ENCODE results near the gene FRAS1.

Gene FRAS1

GRCh38 chr4:78022517-78022916, 34.6 kb upstream of the FRAS1 start:
- Histone ChIP-seq H3K4me3 (ENCODE audit: control insufficient read depth in 1 of 7, extremely low read depth in 1 of 7, insufficient read depth in 4 of 7, low read depth in 2 of 7, low read length in 6 of 7) (no peak overlapping the region), H3K27ac (ENCODE audit: insufficient read depth in 1 of 2, low read depth in 1 of 2, low read length in 2 of 2, poor library complexity in 1 of 2, severe bottlenecking in 2 of 2) (no peak overlapping the region), H3K27me3 (replicated peaks in 2 of 5; ENCODE audit: control insufficient read depth in 4 of 5, insufficient read depth in 5 of 5, low read length in 4 of 5) (no peaks in the 10 kb centered on the region), H3K9me3 (ENCODE audit: control extremely low read depth in 1 of 5, control insufficient read depth in 4 of 5, insufficient read depth in 2 of 5, low read depth in 1 of 5, low read length in 4 of 5) (no peaks in the 10 kb centered on the region), H3K4me1 (ENCODE audit: control extremely low read depth in 1 of 4, control insufficient read depth in 4 of 4, insufficient read depth in 4 of 4, low read length in 3 of 4) (no peaks in the 10 kb centered on the region), H3K36me3 (ENCODE audit: control insufficient read depth in 4 of 4, insufficient read depth in 4 of 4, low read length in 3 of 4) (no peaks in the 10 kb centered on the region)
- ChIA-PET POLR2A (no interaction called here), CTCF (interaction anchor here (1.4 kb wide), 1 partner anchor 9 kb away, joined by 3 read pairs; no protein-coding TSS in a partner anchor)
- DNase-seq: no peak
- no CpG with 5 or more reads among the region's 2 CpGs for WGBS (ENCODE audit: insufficient coverage)

GRCh38 chr4:78024085-78024484, 33.0 kb upstream of the FRAS1 start:
- Histone ChIP-seq H3K9me3 (ENCODE audit: control extremely low read depth in 1 of 5, control insufficient read depth in 4 of 5, insufficient read depth in 2 of 5, low read depth in 1 of 5, low read length in 4 of 5) (no peaks in the 10 kb centered on the region), H3K36me3 (ENCODE audit: control insufficient read depth in 4 of 4, insufficient read depth in 4 of 4, low read length in 3 of 4) (no peaks in the 10 kb centered on the region), H3K4me1 (ENCODE audit: control extremely low read depth in 1 of 4, control insufficient read depth in 4 of 4, insufficient read depth in 4 of 4, low read length in 3 of 4) (no peaks in the 10 kb centered on the region), H3K27ac (ENCODE audit: insufficient read depth in 1 of 2, low read depth in 1 of 2, low read length in 2 of 2, poor library complexity in 1 of 2, severe bottlenecking in 2 of 2) (no peak overlapping the region), H3K4me3 (ENCODE audit: control insufficient read depth in 1 of 7, extremely low read depth in 1 of 7, insufficient read depth in 4 of 7, low read depth in 2 of 7, low read length in 6 of 7) (no peak overlapping the region), H3K27me3 (replicated peaks in 2 of 5; ENCODE audit: control insufficient read depth in 4 of 5, insufficient read depth in 5 of 5, low read length in 4 of 5) (no peaks in the 10 kb centered on the region)
- no peak for DNase-seq
- ChIA-PET CTCF (no interaction called here), POLR2A (no interaction called here)
- WGBS (ENCODE audit: insufficient coverage): no CpG with 5 or more reads among the region's 1 CpG

GRCh38 chr4:78024576-78025091, 32.5 kb upstream of the FRAS1 start:
- Histone ChIP-seq H3K4me1 (ENCODE audit: control extremely low read depth in 1 of 4, control insufficient read depth in 4 of 4, insufficient read depth in 4 of 4, low read length in 3 of 4) (no peaks in the 10 kb centered on the region), H3K36me3 (ENCODE audit: control insufficient read depth in 4 of 4, insufficient read depth in 4 of 4, low read length in 3 of 4) (no peaks in the 10 kb centered on the region), H3K27me3 (replicated peaks in 2 of 5; ENCODE audit: control insufficient read depth in 4 of 5, insufficient read depth in 5 of 5, low read length in 4 of 5) (no peaks in the 10 kb centered on the region), H3K9me3 (ENCODE audit: control extremely low read depth in 1 of 5, control insufficient read depth in 4 of 5, insufficient read depth in 2 of 5, low read depth in 1 of 5, low read length in 4 of 5) (no peaks in the 10 kb centered on the region), H3K4me3 (ENCODE audit: control insufficient read depth in 1 of 7, extremely low read depth in 1 of 7, insufficient read depth in 4 of 7, low read depth in 2 of 7, low read length in 6 of 7) (no peak overlapping the region), H3K27ac (ENCODE audit: insufficient read depth in 1 of 2, low read depth in 1 of 2, low read length in 2 of 2, poor library complexity in 1 of 2, severe bottlenecking in 2 of 2) (no peak overlapping the region)
- WGBS (ENCODE audit: insufficient coverage): 100% methylated on average over 3 of the region's 3 CpGs
- DNase-seq: no peak
- ChIA-PET POLR2A (no interaction called here), CTCF (interaction anchor here (0.7 kb wide), 1 partner anchor 29 kb away, joined by 3 read pairs; no protein-coding TSS in a partner anchor)

DNA sequence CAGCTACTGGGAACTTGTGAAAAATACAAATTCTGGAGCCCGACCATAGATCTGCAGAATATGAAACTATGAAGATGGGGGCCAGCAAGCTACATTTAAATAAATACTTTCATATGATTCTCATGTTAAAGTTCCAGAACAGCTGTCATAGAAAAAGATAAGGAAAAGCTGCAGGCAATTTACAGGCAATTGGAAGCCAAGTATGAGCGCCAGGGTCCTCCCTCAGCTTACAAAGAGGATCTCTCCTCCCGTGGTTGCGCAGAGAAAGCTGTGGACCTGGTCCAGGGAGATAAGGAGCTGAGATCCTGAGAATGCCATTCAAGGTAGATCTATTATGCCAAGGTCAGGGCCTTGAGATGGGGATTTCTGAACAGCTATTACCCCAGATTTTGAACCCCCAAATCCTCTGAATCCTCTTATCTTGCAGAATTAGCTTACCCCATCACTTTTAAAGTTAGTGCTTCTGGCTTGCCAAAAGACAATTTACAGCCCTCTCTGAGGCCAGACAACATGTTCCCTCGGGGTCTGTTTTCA, 25.6 kb upstream of the FRAS1 start:
- POLR2A ChIA-PET: no interaction called here

DNA sequence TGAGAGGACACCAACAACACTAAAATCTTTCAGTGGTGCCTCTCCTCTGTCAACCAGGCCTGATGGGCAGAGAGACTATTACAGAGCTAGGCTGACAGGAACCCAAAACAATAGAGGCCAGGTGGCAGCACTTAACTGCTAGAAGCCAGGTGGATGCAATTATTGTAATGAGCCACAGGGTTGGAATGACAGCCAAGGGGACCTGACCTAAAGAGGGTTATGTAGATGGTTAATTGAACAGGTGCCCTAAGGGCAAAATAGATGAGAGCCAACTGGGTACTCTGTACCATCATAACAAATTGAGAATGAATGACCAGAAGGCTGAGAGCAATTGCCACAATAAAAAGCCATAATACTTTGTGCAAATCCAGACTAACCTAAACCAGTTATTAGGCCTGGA, 24.7 kb upstream of the FRAS1 start:
- H3K27ac ChIP-seq (ENCODE audit: insufficient read depth in 1 of 2, low read depth in 1 of 2, low read length in 2 of 2, poor library complexity in 1 of 2, severe bottlenecking in 2 of 2): no peak overlapping the region
- no peaks in the 10 kb centered on the region for H3K4me1 ChIP-seq (ENCODE audit: control extremely low read depth in 1 of 4, control insufficient read depth in 4 of 4, insufficient read depth in 4 of 4, low read length in 3 of 4)
- H3K9me3 ChIP-seq (ENCODE audit: control extremely low read depth in 1 of 5, control insufficient read depth in 4 of 5, insufficient read depth in 2 of 5, low read depth in 1 of 5, low read length in 4 of 5): peaks cover 0 to 3% (median 0%) of the 10 kb centered on the region in 5 experiments
- no peak for DNase-seq
- no peak overlapping the region for H3K4me3 ChIP-seq (ENCODE audit: control insufficient read depth in 1 of 7, extremely low read depth in 1 of 7, insufficient read depth in 4 of 7, low read depth in 2 of 7, low read length in 6 of 7)
- no peaks in the 10 kb centered on the region for H3K27me3 ChIP-seq (replicated peaks in 2 of 5; ENCODE audit: control insufficient read depth in 4 of 5, insufficient read depth in 5 of 5, low read length in 4 of 5)
- CTCF ChIA-PET: interaction anchor here (1.4 kb wide), 1 partner anchor 11 kb away, joined by 3 read pairs; no protein-coding TSS in a partner anchor
- H3K36me3 ChIP-seq (ENCODE audit: control insufficient read depth in 4 of 4, insufficient read depth in 4 of 4, low read length in 3 of 4): no peaks in the 10 kb centered on the region
- POLR2A ChIA-PET: no interaction called here

More for the DNA sequence above, 25.6 kb upstream of the FRAS1 start:
- Histone ChIP-seq H3K27me3 (replicated peaks in 2 of 5; ENCODE audit: control insufficient read depth in 4 of 5, insufficient read depth in 5 of 5, low read length in 4 of 5) (no peaks in the 10 kb centered on the region), H3K27ac (ENCODE audit: insufficient read depth in 1 of 2, low read depth in 1 of 2, low read length in 2 of 2, poor library complexity in 1 of 2, severe bottlenecking in 2 of 2) (no peak overlapping the region), H3K9me3 (ENCODE audit: control extremely low read depth in 1 of 5, control insufficient read depth in 4 of 5, insufficient read depth in 2 of 5, low read depth in 1 of 5, low read length in 4 of 5) (peaks cover 0 to 3% (median 0%) of the 10 kb centered on the region in 5 experiments), H3K4me1 (ENCODE audit: control extremely low read depth in 1 of 4, control insufficient read depth in 4 of 4, insufficient read depth in 4 of 4, low read length in 3 of 4) (no peaks in the 10 kb centered on the region), H3K4me3 (ENCODE audit: control insufficient read depth in 1 of 7, extremely low read depth in 1 of 7, insufficient read depth in 4 of 7, low read depth in 2 of 7, low read length in 6 of 7) (no peak overlapping the region), H3K36me3 (ENCODE audit: control insufficient read depth in 4 of 4, insufficient read depth in 4 of 4, low read length in 3 of 4) (no peaks in the 10 kb centered on the region)
- no peak for DNase-seq
- CTCF ChIA-PET: interaction anchor here (1.4 kb wide), 1 partner anchor 10 kb away, joined by 3 read pairs; no protein-coding TSS in a partner anchor
- WGBS (ENCODE audit: insufficient coverage): 94% methylated on average over 5 of the region's 5 CpGs

DNA sequence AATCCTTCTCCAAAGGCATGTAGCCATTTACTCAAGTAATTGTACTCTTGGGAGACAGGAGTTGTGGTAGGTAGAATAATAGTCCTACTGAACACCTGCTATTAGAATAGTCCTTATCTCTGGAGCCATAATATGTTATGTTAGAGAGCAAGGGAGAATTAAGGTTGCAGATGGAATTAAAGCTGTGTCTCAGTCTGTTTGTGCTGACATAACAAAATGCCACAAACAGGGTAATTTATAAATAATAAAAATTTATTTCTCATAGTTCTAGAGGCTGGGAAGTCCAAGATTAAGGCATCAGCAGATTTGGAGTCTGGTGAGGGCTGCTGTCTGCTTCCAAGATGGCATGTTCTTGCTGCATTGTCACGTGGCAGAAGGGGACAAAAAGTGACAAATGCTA, 24.2 kb upstream of the FRAS1 start:
- no peaks in the 10 kb centered on the region for H3K27me3 ChIP-seq (replicated peaks in 2 of 5; ENCODE audit: control insufficient read depth in 4 of 5, insufficient read depth in 5 of 5, low read length in 4 of 5)
- H3K27ac ChIP-seq (ENCODE audit: insufficient read depth in 1 of 2, low read depth in 1 of 2, low read length in 2 of 2, poor library complexity in 1 of 2, severe bottlenecking in 2 of 2): no peak overlapping the region
- no peak for DNase-seq
- no peaks in the 10 kb centered on the region for H3K36me3 ChIP-seq (ENCODE audit: control insufficient read depth in 4 of 4, insufficient read depth in 4 of 4, low read length in 3 of 4)
- no peaks in the 10 kb centered on the region for H3K4me1 ChIP-seq (ENCODE audit: control extremely low read depth in 1 of 4, control insufficient read depth in 4 of 4, insufficient read depth in 4 of 4, low read length in 3 of 4)
- CTCF ChIA-PET: no interaction called here
- POLR2A ChIA-PET: no interaction called here
- H3K9me3 ChIP-seq (ENCODE audit: control extremely low read depth in 1 of 5, control insufficient read depth in 4 of 5, insufficient read depth in 2 of 5, low read depth in 1 of 5, low read length in 4 of 5): peaks cover 0 to 3% (median 0%) of the 10 kb centered on the region in 5 experiments
- H3K4me3 ChIP-seq (ENCODE audit: control insufficient read depth in 1 of 7, extremely low read depth in 1 of 7, insufficient read depth in 4 of 7, low read depth in 2 of 7, low read length in 6 of 7): no peak overlapping the region
- WGBS (ENCODE audit: insufficient coverage): 90% methylated on average over 1 of the region's 1 CpG

- CTCF ChIA-PET: no interaction called here
These were observed 23.3 kb upstream of the FRAS1 start for GRCh38 chr4:78033861-78034260.

More at GRCh38 chr4:78033861-78034260, 23.3 kb upstream of the FRAS1 start:
- no peak for DNase-seq
- H3K36me3 ChIP-seq (ENCODE audit: control insufficient read depth in 4 of 4, insufficient read depth in 4 of 4, low read length in 3 of 4): no peaks in the 10 kb centered on the region
- H3K27ac ChIP-seq (ENCODE audit: insufficient read depth in 1 of 2, low read depth in 1 of 2, low read length in 2 of 2, poor library complexity in 1 of 2, severe bottlenecking in 2 of 2): no peak overlapping the region
- H3K27me3 ChIP-seq (replicated peaks in 2 of 5; ENCODE audit: control insufficient read depth in 4 of 5, insufficient read depth in 5 of 5, low read length in 4 of 5): no peaks in the 10 kb centered on the region
- no peaks in the 10 kb centered on the region for H3K4me1 ChIP-seq (ENCODE audit: control extremely low read depth in 1 of 4, control insufficient read depth in 4 of 4, insufficient read depth in 4 of 4, low read length in 3 of 4)
- peaks cover 0 to 3% (median 0%) of the 10 kb centered on the region in 5 experiments for H3K9me3 ChIP-seq (ENCODE audit: control extremely low read depth in 1 of 5, control insufficient read depth in 4 of 5, insufficient read depth in 2 of 5, low read depth in 1 of 5, low read length in 4 of 5)
- H3K4me3 ChIP-seq (ENCODE audit: control insufficient read depth in 1 of 7, extremely low read depth in 1 of 7, insufficient read depth in 4 of 7, low read depth in 2 of 7, low read length in 6 of 7): no peak overlapping the region
- POLR2A ChIA-PET: no interaction called here
